Tibial nerve (tissue), 4 donors: Measurements from ENCODE around the gene KCNA3. TPM values are rescaled to one million over a fixed set of nuclear protein-coding genes. Genes with fewer than 3 reads are reported as not detected.

ENCODE experiments used
- DNase-seq, 2 donors: peaks; one replicate each; pipeline ENCODE4 v3.0.0-alpha.2; 2019; ENCODE audit warnings: low spot score in 2 of 2
- H3K27ac ChIP-seq, 4 donors: fragments of 200-600 bp; sonication (generic) in 3 of 4; one replicate each; pipeline ENCODE4 v1.5.1; 2017 to 2019; ENCODE audit warnings: mild to moderate bottlenecking in 1 of 4
- H3K27me3 ChIP-seq, 2 donors: fragments of 200-600 bp; sonication (generic) in 1 of 2; one replicate each; pipeline versions ENCODE4 v1.5.1 to v1.6.0; 2017 to 2019
- H3K36me3 ChIP-seq, 3 donors: fragments of 200-600 bp; sonication (generic); one replicate each; pipeline ENCODE4 v1.5.1; 2018 to 2019
- H3K4me1 ChIP-seq, 4 donors: fragments of 200-600 bp; sonication (generic) in 3 of 4; one replicate each; pipeline ENCODE4 v1.5.1; 2017 to 2019
- H3K4me3 ChIP-seq, 4 donors: fragments of 200-600 bp; sonication (generic) in 3 of 4; one replicate each; pipeline ENCODE4 v1.5.1; 2017 to 2019; ENCODE audit warnings: mild to moderate bottlenecking in 1 of 4, moderate library complexity in 1 of 4
- H3K9me3 ChIP-seq, 4 donors: fragments of 200-600 bp; sonication (generic) in 3 of 4; one replicate each; pipeline ENCODE4 v1.5.1; 2017 to 2019
- EP300 ChIP-seq, 2 donors: sonication (generic); formaldehyde crosslinking; IDR thresholded peaks; one replicate each; pipeline ENCODE4 v1.6.1; 2017; ENCODE audit warnings: antibody characterized with exemption in 2 of 2, mild to moderate bottlenecking in 1 of 2
- POLR2A ChIP-seq, 2 donors: fragments of 450-650 bp; IDR thresholded peaks; one replicate each; pipeline ENCODE4 v1.6.1; 2017; ENCODE audit warnings: antibody characterized with exemption in 2 of 2, mild to moderate bottlenecking in 2 of 2, moderate library complexity in 2 of 2
- WGBS, 2 donors: methylation state at CpG; one replicate each; pipeline ENCODE4 v1.1.5; 2018; 5-methylcytosine and 5-hydroxymethylcytosine counted together
- total RNA-seq, 4 donors: library from RNA; depleted of rRNA; stranded (reverse); fragments of >200 nt; gene quantifications; one replicate each; pipeline ENCODE4 v1.1.0, GENCODE V29; 2016
- TF ChIP-seq, protein P1 (sequence below), 5 experiments: fragments of 200-600 bp in 3 of 5; fragments of 450-650 bp in 2 of 5; sonication (generic) in 3 of 5; IDR thresholded peaks; one replicate each; pipeline ENCODE4 v1.5.1; 2016 to 2019; ENCODE audit warnings: antibody characterized with exemption in 5 of 5, mild to moderate bottlenecking in 3 of 5, moderate library complexity in 2 of 5

KCNA3 gene
- total RNA-seq, 4 donors from 2014 or later: 0.30 to 3.9 (median 1.2) TPM

DNA sequence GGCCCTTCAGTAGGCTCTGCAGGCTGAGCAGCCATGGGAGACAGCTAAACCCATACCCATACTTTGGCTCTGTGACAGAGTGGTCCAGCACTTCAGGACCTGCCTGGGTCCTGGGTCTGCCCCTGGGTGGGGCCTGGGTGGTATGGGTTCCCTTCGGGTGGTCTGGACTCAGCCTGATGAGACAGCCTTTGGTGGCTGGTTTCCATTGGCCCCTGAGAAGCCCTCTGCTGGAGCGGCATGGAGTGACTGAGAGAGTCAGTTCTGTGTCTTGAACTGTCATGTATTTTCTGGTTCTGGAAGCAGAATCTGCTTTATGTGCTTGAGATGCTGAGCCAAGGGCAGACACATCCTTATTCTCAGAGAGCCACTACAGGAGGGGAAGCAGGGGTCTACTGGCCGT is 37.3 kb downstream of the KCNA3 start:
- Histone ChIP-seq H3K9me3 (no peaks in the 10 kb centered on the region), H3K4me3 (no peak overlapping the region), H3K36me3 (no peaks in the 10 kb centered on the region), H3K27ac (peak overlapping the region in 1 of 4 donors; percentile 9), H3K4me1 (peaks cover 0 to 15% (median 7%) of the 10 kb centered on the region in 4 donors), H3K27me3 (no peaks in the 10 kb centered on the region)
- 44 to 58% methylated on average over 3 of the region's 3 CpGs for WGBS, 2 donors
- no peak for DNase-seq
- TF ChIP-seq EP300 (IDR thresholded peaks at IDR 0.05) (no peak), POLR2A (IDR thresholded peaks at IDR 0.05) (no peak)
- TF ChIP-seq, protein P1, sequence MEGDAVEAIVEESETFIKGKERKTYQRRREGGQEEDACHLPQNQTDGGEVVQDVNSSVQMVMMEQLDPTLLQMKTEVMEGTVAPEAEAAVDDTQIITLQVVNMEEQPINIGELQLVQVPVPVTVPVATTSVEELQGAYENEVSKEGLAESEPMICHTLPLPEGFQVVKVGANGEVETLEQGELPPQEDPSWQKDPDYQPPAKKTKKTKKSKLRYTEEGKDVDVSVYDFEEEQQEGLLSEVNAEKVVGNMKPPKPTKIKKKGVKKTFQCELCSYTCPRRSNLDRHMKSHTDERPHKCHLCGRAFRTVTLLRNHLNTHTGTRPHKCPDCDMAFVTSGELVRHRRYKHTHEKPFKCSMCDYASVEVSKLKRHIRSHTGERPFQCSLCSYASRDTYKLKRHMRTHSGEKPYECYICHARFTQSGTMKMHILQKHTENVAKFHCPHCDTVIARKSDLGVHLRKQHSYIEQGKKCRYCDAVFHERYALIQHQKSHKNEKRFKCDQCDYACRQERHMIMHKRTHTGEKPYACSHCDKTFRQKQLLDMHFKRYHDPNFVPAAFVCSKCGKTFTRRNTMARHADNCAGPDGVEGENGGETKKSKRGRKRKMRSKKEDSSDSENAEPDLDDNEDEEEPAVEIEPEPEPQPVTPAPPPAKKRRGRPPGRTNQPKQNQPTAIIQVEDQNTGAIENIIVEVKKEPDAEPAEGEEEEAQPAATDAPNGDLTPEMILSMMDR (IDR thresholded peaks at IDR 0.05): no peak

GRCh38 chr1:110636149-110636935 is 38.4 kb downstream of the KCNA3 start:
- Histone ChIP-seq H3K4me3 (no peak overlapping the region), H3K9me3 (no peaks in the 10 kb centered on the region), H3K27ac (peak overlapping the region in 1 of 4 donors; percentile 38), H3K4me1 (peaks cover 0 to 24% (median 7%) of the 10 kb centered on the region in 4 donors), H3K27me3 (no peaks in the 10 kb centered on the region), H3K36me3 (no peaks in the 10 kb centered on the region)
- WGBS, 2 donors: 77 to 81% methylated on average over 4 of the region's 4 CpGs
- TF ChIP-seq EP300 (IDR thresholded peaks at IDR 0.05): no peak
- no peak for TF ChIP-seq POLR2A (IDR thresholded peaks at IDR 0.05)
- TF ChIP-seq, protein P1 (IDR thresholded peaks at IDR 0.05): no peak
- DNase-seq: no peak

- DNase-seq: no peak
- Histone ChIP-seq H3K27ac (peak overlapping the region in 1 of 4 donors; percentile 38), H3K4me3 (no peak overlapping the region), H3K4me1 (peaks cover 0 to 24% (median 7%) of the 10 kb centered on the region in 4 donors), H3K27me3 (no peaks in the 10 kb centered on the region), H3K9me3 (no peaks in the 10 kb centered on the region), H3K36me3 (no peaks in the 10 kb centered on the region)
- TF ChIP-seq EP300 (IDR thresholded peaks at IDR 0.05): no peak
- no peak for TF ChIP-seq POLR2A (IDR thresholded peaks at IDR 0.05)
- TF ChIP-seq, protein P1 (IDR thresholded peaks at IDR 0.05): no peak
- 84 to 85% methylated on average over 2 of the region's 2 CpGs for WGBS, 2 donors
These were observed 39.3 kb downstream of the KCNA3 start for GRCh38 chr1:110635434-110635833.

GRCh38 chr1:110634455-110635311 is 40.1 kb downstream of the KCNA3 start:
- no peaks in the 10 kb centered on the region for H3K27me3 ChIP-seq
- peak in 1 of 2 donors; percentile 21 for DNase-seq
- peak overlapping the region in 1 of 4 donors; percentile 38 for H3K27ac ChIP-seq
- WGBS, 2 donors: 39 to 43% methylated on average over 7 of the region's 7 CpGs
- no peak overlapping the region for H3K4me3 ChIP-seq
- H3K36me3 ChIP-seq: no peaks in the 10 kb centered on the region
- H3K4me1 ChIP-seq: peaks cover 0 to 24% (median 7%) of the 10 kb centered on the region in 4 donors
- H3K9me3 ChIP-seq: no peaks in the 10 kb centered on the region
- TF ChIP-seq, protein P1 (IDR thresholded peaks at IDR 0.05): no peak
- TF ChIP-seq EP300 (IDR thresholded peaks at IDR 0.05): no peak
- TF ChIP-seq POLR2A (IDR thresholded peaks at IDR 0.05): no peak
